GM12864 (cell line): ENCODE results near the gene SYMPK.

Experiments used
- DNase-seq: peaks from one replicate; pipeline ENCODE4 v3.0.0-alpha.2; 2011; ENCODE audit warnings: low read depth
- H3K4me3 ChIP-seq: 2 replicates; pipeline ENCODE4 v1.5.1; 2011; ENCODE audit warnings: mild to moderate bottlenecking, low read depth, low read length, control low read depth
- CTCF ChIP-seq: IDR thresholded peaks from 2 replicates; pipeline ENCODE4 v1.5.1; 2011; ENCODE audit warnings: low read depth, mild to moderate bottlenecking, moderate library complexity, low read length, control low read depth, inconsistent platforms; ENCODE audit errors: missing control alignments

The SYMPK gene

GRCh38 chr19:45772130-45772840, 90.7 kb downstream of the SYMPK start:
- H3K4me3 ChIP-seq: no peak overlapping the region
- TF ChIP-seq CTCF: no peak

GRCh38 chr19:45771311-45771933, 91.5 kb downstream of the SYMPK start:
- no peak for TF ChIP-seq CTCF
- DNase-seq: no peak
- no peak overlapping the region for H3K4me3 ChIP-seq

More at GRCh38 chr19:45772130-45772840, 90.7 kb downstream of the SYMPK start:
- DNase-seq: no peak

GRCh38 chr19:45770192-45771101, 92.5 kb downstream of the SYMPK start:
- peak overlapping the region; percentile 48 for H3K4me3 ChIP-seq
- DNase-seq: peak; percentile 94
- TF ChIP-seq CTCF: peak; percentile 81

- no peak for TF ChIP-seq CTCF
- no peak for DNase-seq
Measured at GRCh38 chr19:45769821-45770191, 93.1 kb downstream of the SYMPK start.

GRCh38 chr19:45768984-45769782, 93.8 kb downstream of the SYMPK start, which contains the start of gene SIX5:
Gene SIX5, minus strand, starts transcription at chr19:45769252. Its CDS starts 408 bp downstream, at chr19:45768844.
- DNase-seq: peak; percentile 87
- peak within 1 kb of the TSS; percentile 65 for H3K4me3 ChIP-seq

More at GRCh38 chr19:45769821-45770191, 93.1 kb downstream of the SYMPK start:
- peak overlapping the region; percentile 48 for H3K4me3 ChIP-seq

More at GRCh38 chr19:45768984-45769782, 93.8 kb downstream of the SYMPK start, which contains the start of gene SIX5:
- no peak for TF ChIP-seq CTCF
